B cell (primary cell): ENCODE data around the gene DOCK1.

ENCODE experiments used
- CTCF ChIP-seq: fragments of 200-600 bp; IDR thresholded peaks from one replicate; pipeline ENCODE4 v1.8.0; 2022; ENCODE audit warnings: antibody characterized with exemption, mild to moderate bottlenecking
- EZH2 ChIP-seq: IDR thresholded peaks from 2 replicates; pipeline ENCODE4 v1.6.1; 2012; ENCODE audit warnings: borderline replicate concordance, low read depth, mild to moderate bottlenecking, moderate library complexity, low read length; ENCODE audit not compliant: insufficient read depth, poor library complexity, severe bottlenecking

DNA sequence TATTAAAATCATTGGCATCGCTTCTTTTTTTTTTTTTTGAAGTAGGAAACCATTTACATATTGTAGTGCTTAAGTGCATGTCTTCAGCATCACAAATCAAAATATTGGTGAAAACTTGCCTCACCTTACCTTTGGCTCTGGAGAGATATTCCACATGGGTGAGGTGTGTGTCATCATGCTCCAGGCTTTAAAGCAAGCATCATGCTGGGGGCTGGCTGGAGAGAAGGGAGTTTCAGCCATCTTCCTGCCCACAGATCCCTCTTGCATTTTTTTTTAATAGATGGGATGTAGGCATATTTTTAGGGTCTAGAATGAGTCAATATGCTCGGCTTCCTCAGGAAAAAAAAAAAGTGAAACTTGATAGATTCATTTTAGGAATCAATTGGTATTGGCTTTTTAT, 293.5 kb downstream of the DOCK1 start:
- no peak for TF ChIP-seq CTCF
- no peak for TF ChIP-seq EZH2
